ENCODE data around the gene TMEM187.

- TF ChIP-seq CTCF (conservative IDR thresholded peaks at IDR 0.05): peak; percentile 85
- no peak for TF ChIP-seq ZFX (IDR thresholded peaks at IDR 0.05)
Measured at GRCh38 chrX:154013614-154014360, 41.2 kb downstream of the TMEM187 start.
